B cell (primary cell): ENCODE data around the gene QSOX2. TPM values are rescaled to one million over a fixed set of nuclear protein-coding genes. Genes with fewer than 3 reads are reported as not detected.

ENCODE experiments used
- ATAC-seq: fragments of 200-7000 bp; cut with Tn5 transposase; one replicate; pipeline ENCODE4 v1.10.0; 2021; ENCODE audit warnings: low read depth, mild to moderate bottlenecking, moderate number of reproducible peaks, moderate library complexity
- CTCF ChIA-PET: fragments of 350-600 bp; sonication (Branson Sonifier 250); formaldehyde crosslinking; loops from one replicate; lab custom pipeline; 2021; ENCODE audit warnings: antibody characterized with exemption, inconsistent platforms; lab: Charles Lee
- POLR2A ChIA-PET: fragments of 350-600 bp; sonication (Branson Sonifier 250); formaldehyde crosslinking; loops from one replicate; lab custom pipeline; 2021; ENCODE audit warnings: antibody characterized with exemption; lab: Charles Lee
- DNase-seq: peaks from one replicate; pipeline ENCODE4 v3.0.0; 2013
- H2AFZ ChIP-seq: 2 replicates; pipeline ENCODE4 v1.6.1; 2012; ENCODE audit warnings: mild to moderate bottlenecking, low read depth, low read length; ENCODE audit not compliant: insufficient read depth, poor library complexity, severe bottlenecking
- H3K27ac ChIP-seq, 2 donors: 1 replicate in 1 of 2; 2 replicates in 1 of 2; pipeline ENCODE4 v1.5.1; 2012 to 2013; ENCODE audit warnings: low read length in 2 of 2, mild to moderate bottlenecking in 2 of 2, moderate library complexity in 1 of 2
- H3K27me3 ChIP-seq, 4 experiments: fragments of 200-600 bp in 1 of 4; sonication (generic) in 1 of 4; replicated peaks in 1 of 4; 1 replicate in 2 of 4; 2 replicates in 2 of 4; pipeline versions ENCODE4 v1.6.1 to v1.7.0; 2013 to 2016; ENCODE audit warnings: low read length in 3 of 4, mild to moderate bottlenecking in 2 of 4, mixed read lengths in 1 of 4, moderate library complexity in 1 of 4; ENCODE audit not compliant: insufficient read depth in 4 of 4, control insufficient read depth in 3 of 4; ENCODE audit errors: control extremely low read depth in 1 of 4
- H3K36me3 ChIP-seq, 2 experiments: replicated peaks in 1 of 2; 1 replicate in 1 of 2; 2 replicates in 1 of 2; pipeline versions ENCODE4 v1.6.1 to v1.7.1; 2013; ENCODE audit warnings: low read length in 1 of 2; ENCODE audit not compliant: insufficient read depth in 2 of 2, control insufficient read depth in 1 of 2; ENCODE audit errors: control extremely low read depth in 1 of 2, extremely low read depth in 1 of 2
- H3K4me1 ChIP-seq, 2 donors: fragments of 200-600 bp in 1 of 2; sonication (generic) in 1 of 2; 1 replicate in 1 of 2; 2 replicates in 1 of 2; pipeline versions ENCODE4 v1.5.1 to v1.6.1; 2013 to 2017; ENCODE audit warnings: low read length in 2 of 2; ENCODE audit not compliant: control insufficient read depth in 2 of 2, insufficient read depth in 2 of 2
- H3K4me2 ChIP-seq: replicated peaks from 2 replicates; pipeline ENCODE3; 2012; ENCODE audit warnings: mild to moderate bottlenecking, low read depth, low read length; ENCODE audit not compliant: poor library complexity, severe bottlenecking
- H3K4me3 ChIP-seq, 5 experiments: fragments of 200-600 bp in 1 of 5; sonication (generic) in 1 of 5; 1 replicate in 3 of 5; 2 replicates in 2 of 5; pipeline versions ENCODE4 v1.5.1 to v1.7.0; 2011 to 2016; ENCODE audit warnings: low read length in 4 of 5, mild to moderate bottlenecking in 4 of 5, low read depth in 2 of 5, control low read depth in 1 of 5, moderate library complexity in 1 of 5; ENCODE audit not compliant: insufficient read depth in 1 of 5; ENCODE audit errors: control extremely low read depth in 1 of 5, extremely low read depth in 1 of 5
- H3K79me2 ChIP-seq: fragments of 200-600 bp; sonication (generic); one replicate; pipeline ENCODE4 v1.6.0; 2016; ENCODE audit warnings: low read length; ENCODE audit not compliant: control insufficient read depth, insufficient read depth
- H3K9ac ChIP-seq: fragments of 200-600 bp; sonication (generic); 2 replicates; pipeline ENCODE4 v1.6.1; 2017; ENCODE audit warnings: mild to moderate bottlenecking, low read length, moderate library complexity
- H3K9me3 ChIP-seq, 3 donors: one replicate each; pipeline versions ENCODE4 v1.6.1 to v1.7.1; 2013; ENCODE audit warnings: low read length in 2 of 3; ENCODE audit not compliant: control insufficient read depth in 2 of 3, insufficient read depth in 1 of 3; ENCODE audit errors: control extremely low read depth in 1 of 3
- H4K20me1 ChIP-seq: 2 replicates; pipeline ENCODE4 v1.6.0; 2012; ENCODE audit warnings: mild to moderate bottlenecking, low read length; ENCODE audit not compliant: insufficient read depth, control insufficient read depth, poor library complexity, severe bottlenecking
- H3K27ac Mint-ChIP-seq: one replicate; pipeline ENCODE4 v1.8.0; 2021; ENCODE audit warnings: mixed read lengths
- H3K27me3 Mint-ChIP-seq: one replicate; pipeline ENCODE4 v1.8.0; 2021; ENCODE audit warnings: mixed read lengths
- H3K4me1 Mint-ChIP-seq: one replicate; pipeline ENCODE4 v1.8.0; 2021; ENCODE audit warnings: mixed read lengths
- H3K4me3 Mint-ChIP-seq: one replicate; pipeline ENCODE4 v1.8.0; 2021; ENCODE audit warnings: mixed read lengths
- H3K9me3 Mint-ChIP-seq: one replicate; pipeline ENCODE4 v1.8.0; 2022; ENCODE audit warnings: mixed read lengths; ENCODE audit not compliant: insufficient read depth
- EZH2 ChIP-seq: IDR thresholded peaks from 2 replicates; pipeline ENCODE4 v1.6.1; 2012; ENCODE audit warnings: borderline replicate concordance, low read depth, mild to moderate bottlenecking, moderate library complexity, low read length; ENCODE audit not compliant: insufficient read depth, poor library complexity, severe bottlenecking
- WGBS: methylation state at CpG from one replicate; pipeline ENCODE4 v1.1.5; 2013; ENCODE audit warnings: missing lambda C conversion rate; ENCODE audit not compliant: insufficient coverage; 5-methylcytosine and 5-hydroxymethylcytosine counted together
- intact Hi-C: fragments of 100-400 bp; cut with micrococcal nuclease; formaldehyde crosslinking; loops from one replicate; pipeline ENCODE4 v1.10.0; 2022
- polyA plus RNA-seq: library from polyadenylated mRNA; depleted of rRNA; stranded (reverse); fragments of >200 nt; gene quantifications from 2 replicates; pipeline ENCODE4 v1.2.3, GENCODE V29; 2012
- total RNA-seq, 2 donors: library from RNA; stranded (reverse); fragments of 120-200 nt in 1 of 2; gene quantifications; 1 replicate in 1 of 2; 2 replicates in 1 of 2; pipeline versions ENCODE4 v1.2.3 to v1.2.4, GENCODE V29; 2013 to 2022
- TF ChIP-seq, protein P1 (sequence below): fragments of 200-600 bp; IDR thresholded peaks from one replicate; pipeline ENCODE4 v1.8.0; 2022; ENCODE audit warnings: antibody characterized with exemption, mild to moderate bottlenecking

The QSOX2 gene
- total and polyA plus RNA-seq, 2 donors (not counting 1 experiment from before 2014, with no cell fraction given), result 62.9 to 139 TPM

DNA sequence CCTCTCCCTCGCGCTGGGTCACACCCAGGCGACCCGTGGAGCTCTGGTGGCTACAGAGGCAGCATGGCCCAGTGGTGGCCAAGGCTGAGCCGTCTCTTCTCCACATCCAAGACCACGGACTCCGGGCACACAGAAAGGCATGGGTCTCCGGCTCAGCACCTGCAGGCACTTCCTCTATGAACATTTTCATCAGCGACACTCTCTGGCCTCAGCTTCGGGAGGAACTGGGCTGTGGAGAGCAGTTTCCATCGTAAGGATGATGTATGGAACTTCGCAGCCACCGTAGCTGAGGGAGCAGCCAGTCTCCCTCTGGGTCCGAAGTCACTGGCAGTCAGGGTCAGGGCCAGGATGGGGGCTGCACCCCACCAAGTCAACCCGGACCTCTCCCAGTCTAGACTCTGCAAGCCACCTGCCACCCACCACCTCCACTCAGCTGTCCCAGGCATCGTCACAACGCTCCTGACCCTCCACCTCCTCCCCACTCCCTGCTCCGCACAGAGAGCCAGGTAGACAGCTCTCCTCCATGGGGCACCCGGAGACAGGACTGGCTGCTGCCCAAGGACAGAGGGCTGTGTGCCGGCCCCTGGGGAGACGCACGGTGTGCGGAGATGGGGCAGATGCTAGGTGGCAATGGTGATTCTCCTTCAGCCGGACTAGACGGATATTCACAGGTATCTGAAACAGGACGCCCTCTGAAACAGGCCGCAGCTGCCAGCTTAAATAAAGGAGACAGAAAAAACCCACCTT lies 9.7 kb downstream of the QSOX2 start:
- Histone ChIP-seq H3K27me3 (no peaks in the 10 kb centered on the region), H3K4me1 (peaks cover 54 to 90% of the 10 kb centered on the region in 2 donors), H4K20me1 (peaks cover 97% of the 10 kb centered on the region), H3K36me3 (peaks cover 0 to 57% of the 10 kb centered on the region in 2 experiments), H2AFZ (no peak overlapping the region), H3K79me2 (peaks cover 100% of the 10 kb centered on the region), H3K4me3 (no peak overlapping the region), H3K9me3 (no peaks in the 10 kb centered on the region), H3K4me2 (no peak overlapping the region), H3K27ac (no peak overlapping the region), H3K9ac (no peak overlapping the region)
- no peaks in the 10 kb centered on the region for H3K27me3 Mint-ChIP-seq
- 96% methylated on average over 24 of the region's 27 CpGs for WGBS
- H3K4me1 Mint-ChIP-seq, result peaks cover 88% of the 10 kb centered on the region
- TF ChIP-seq, protein P1, sequence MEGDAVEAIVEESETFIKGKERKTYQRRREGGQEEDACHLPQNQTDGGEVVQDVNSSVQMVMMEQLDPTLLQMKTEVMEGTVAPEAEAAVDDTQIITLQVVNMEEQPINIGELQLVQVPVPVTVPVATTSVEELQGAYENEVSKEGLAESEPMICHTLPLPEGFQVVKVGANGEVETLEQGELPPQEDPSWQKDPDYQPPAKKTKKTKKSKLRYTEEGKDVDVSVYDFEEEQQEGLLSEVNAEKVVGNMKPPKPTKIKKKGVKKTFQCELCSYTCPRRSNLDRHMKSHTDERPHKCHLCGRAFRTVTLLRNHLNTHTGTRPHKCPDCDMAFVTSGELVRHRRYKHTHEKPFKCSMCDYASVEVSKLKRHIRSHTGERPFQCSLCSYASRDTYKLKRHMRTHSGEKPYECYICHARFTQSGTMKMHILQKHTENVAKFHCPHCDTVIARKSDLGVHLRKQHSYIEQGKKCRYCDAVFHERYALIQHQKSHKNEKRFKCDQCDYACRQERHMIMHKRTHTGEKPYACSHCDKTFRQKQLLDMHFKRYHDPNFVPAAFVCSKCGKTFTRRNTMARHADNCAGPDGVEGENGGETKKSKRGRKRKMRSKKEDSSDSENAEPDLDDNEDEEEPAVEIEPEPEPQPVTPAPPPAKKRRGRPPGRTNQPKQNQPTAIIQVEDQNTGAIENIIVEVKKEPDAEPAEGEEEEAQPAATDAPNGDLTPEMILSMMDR, result no peak
- TF ChIP-seq EZH2, result no peak
- H3K9me3 Mint-ChIP-seq, result no peaks in the 10 kb centered on the region
- CTCF ChIA-PET, result no interaction called here
- ATAC-seq (no peak), DNase-seq (no peak)
- POLR2A ChIA-PET, result interaction anchor here (2.9 kb wide), 1 partner anchor 10 kb away, joined by 18 read pairs; no protein-coding TSS in a partner anchor
- no peak overlapping the region for H3K27ac Mint-ChIP-seq
- intact Hi-C loops, result loop anchor here (5.0 kb wide), 1 partner anchor 44 kb away; no protein-coding TSS in a partner anchor
- peak overlapping the region; percentile 44 for H3K4me3 Mint-ChIP-seq

DNA sequence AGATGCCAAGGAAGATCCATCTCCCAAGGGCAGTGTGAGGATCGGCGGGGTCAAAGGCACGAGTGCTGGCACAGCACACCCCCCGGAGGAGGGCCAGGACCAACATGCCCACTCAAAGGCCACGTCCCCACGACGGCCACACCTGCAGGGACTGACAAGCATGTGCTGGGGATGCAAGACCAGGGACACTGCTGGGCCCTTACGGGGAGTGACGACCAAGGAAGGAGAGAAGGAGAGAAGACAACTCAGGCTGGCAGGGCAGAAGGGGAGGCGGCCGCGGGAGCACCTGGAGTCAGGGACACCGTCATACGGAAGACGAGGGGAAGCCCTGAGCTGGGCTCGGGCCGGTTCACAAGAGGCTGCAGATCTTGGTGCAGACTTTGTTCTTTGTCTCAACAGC lies 10.4 kb downstream of the QSOX2 start:
- CTCF ChIA-PET, result interaction anchor here (1.5 kb wide), 1 partner anchor 8 kb away, joined by 6 read pairs; no protein-coding TSS in a partner anchor
- Histone ChIP-seq H4K20me1 (peaks cover 97% of the 10 kb centered on the region), H3K9ac (no peak overlapping the region), H3K27me3 (no peaks in the 10 kb centered on the region), H3K9me3 (no peaks in the 10 kb centered on the region), H3K4me1 (peaks cover 47 to 83% of the 10 kb centered on the region in 2 donors), H3K79me2 (peaks cover 100% of the 10 kb centered on the region), H2AFZ (no peak overlapping the region), H3K36me3 (peaks cover 0 to 58% of the 10 kb centered on the region in 2 experiments), H3K4me2 (no peak overlapping the region), H3K27ac (no peak overlapping the region), H3K4me3 (no peak overlapping the region)
- H3K27me3 Mint-ChIP-seq, result no peaks in the 10 kb centered on the region
- no peaks in the 10 kb centered on the region for H3K9me3 Mint-ChIP-seq
- POLR2A ChIA-PET, result interaction anchor here (0.6 to 2.9 kb wide), 2 partner anchors 10 to 239 kb away, joined by 3 to 18 read pairs; no protein-coding TSS in a partner anchor
- ATAC-seq (no peak), DNase-seq (no peak)
- no peak overlapping the region for H3K4me3 Mint-ChIP-seq
- TF ChIP-seq, protein P1, result no peak
- TF ChIP-seq EZH2, result no peak
- peaks cover 87% of the 10 kb centered on the region for H3K4me1 Mint-ChIP-seq
- WGBS, result 99% methylated on average over 17 of the region's 17 CpGs
- no peak overlapping the region for H3K27ac Mint-ChIP-seq
- intact Hi-C loops, result loop anchor here (5.0 kb wide), 1 partner anchor 43 kb away; no protein-coding TSS in a partner anchor
